HEK293 (cell line): ENCODE results near the gene NCK2.

ENCODE experiments used
- CTCF ChIA-PET: fragments of 350-600 bp; formaldehyde crosslinking; extraction: SDS; loops from one replicate; lab custom pipeline; 2021; ENCODE audit warnings: antibody characterized with exemption; lab: Yijun Ruan, JAX
- POLR2A ChIA-PET: fragments of 300-600 bp; formaldehyde crosslinking; extraction: SDS; loops from one replicate; lab custom pipeline; 2020; ENCODE audit warnings: antibody characterized with exemption, inconsistent platforms; lab: Yijun Ruan, JAX
- H3K27ac ChIP-seq: fragments of 200-500 bp; sonication (Bioruptor generic); 2 replicates; pipeline ENCODE4 v1.5.1; 2014; ENCODE audit warnings: low read depth, low read length, control low read depth, inconsistent platforms; ENCODE audit errors: extremely low read depth
- H3K36me3 ChIP-seq, 2 experiments: fragments of 200-500 bp in 1 of 2; sonication (Bioruptor generic) in 1 of 2; 1 replicate in 1 of 2; 2 replicates in 1 of 2; pipeline ENCODE4 v1.5.1; 2014 to 2017; ENCODE audit warnings: inconsistent platforms in 2 of 2, low read length in 2 of 2; ENCODE audit not compliant: control insufficient read depth in 2 of 2, insufficient read depth in 1 of 2
- H3K4me1 ChIP-seq: fragments of 200-500 bp; sonication (Bioruptor generic); 2 replicates; pipeline ENCODE4 v1.5.1; 2014; ENCODE audit warnings: mild to moderate bottlenecking, low read length, inconsistent platforms; ENCODE audit not compliant: control insufficient read depth, insufficient read depth
- H3K4me3 ChIP-seq: 2 replicates; pipeline ENCODE4 v1.5.1; 2011; ENCODE audit warnings: low read depth, mild to moderate bottlenecking, control low read depth, low read length, moderate library complexity
- H3K9me3 ChIP-seq: fragments of 200-500 bp; sonication (Bioruptor generic); 2 replicates; pipeline ENCODE4 v1.5.1; 2014; ENCODE audit warnings: low read depth, low read length, inconsistent platforms; ENCODE audit not compliant: control insufficient read depth, insufficient read depth
- BCL11A ChIP-seq: fragments of 450-650 bp; formaldehyde crosslinking; IDR thresholded peaks from 2 replicates; pipeline ENCODE4 v1.5.1; 2016; ENCODE audit warnings: low read depth, missing biosample characterization, missing genetic modification characterization
- GLIS2 ChIP-seq: fragments of 450-650 bp; formaldehyde crosslinking; IDR thresholded peaks from 2 replicates; pipeline ENCODE4 v1.5.1; 2016; ENCODE audit warnings: missing biosample characterization, missing genetic modification characterization
- KLF1 ChIP-seq: fragments of 450-650 bp; formaldehyde crosslinking; IDR thresholded peaks from 2 replicates; pipeline ENCODE4 v1.5.1; 2016; ENCODE audit warnings: missing biosample characterization, missing genetic modification characterization
- KLF17 ChIP-seq: fragments of 450-650 bp; formaldehyde crosslinking; IDR thresholded peaks from 2 replicates; pipeline ENCODE4 v1.5.1; 2016; ENCODE audit warnings: missing biosample characterization, missing genetic modification characterization
- KLF7 ChIP-seq: fragments of 450-650 bp; formaldehyde crosslinking; IDR thresholded peaks from 2 replicates; pipeline ENCODE4 v1.5.1; 2016; ENCODE audit warnings: missing biosample characterization, missing genetic modification characterization, borderline replicate concordance
- KLF8 ChIP-seq: fragments of 450-650 bp; formaldehyde crosslinking; IDR thresholded peaks from 2 replicates; pipeline ENCODE4 v1.5.1; 2016; ENCODE audit warnings: missing biosample characterization, missing genetic modification characterization
- PRDM4 ChIP-seq: fragments of 450-650 bp; formaldehyde crosslinking; IDR thresholded peaks from 2 replicates; pipeline ENCODE4 v1.5.1; 2017; ENCODE audit warnings: missing biosample characterization, missing genetic modification characterization
- TRIM28 ChIP-seq: IDR thresholded peaks from 2 replicates; pipeline ENCODE4 v1.6.1; 2011; ENCODE audit warnings: low read length, control low read depth, borderline replicate concordance
- ZNF112 ChIP-seq: fragments of 450-650 bp; formaldehyde crosslinking; IDR thresholded peaks from 2 replicates; pipeline ENCODE4 v1.5.0; 2017; ENCODE audit warnings: missing biosample characterization, missing genetic modification characterization
- ZNF16 ChIP-seq: fragments of 450-650 bp; formaldehyde crosslinking; IDR thresholded peaks from 2 replicates; pipeline ENCODE4 v1.5.1; 2016; ENCODE audit warnings: low read depth, missing biosample characterization, missing genetic modification characterization
- ZNF174 ChIP-seq: fragments of 450-650 bp; formaldehyde crosslinking; IDR thresholded peaks from 2 replicates; pipeline ENCODE4 v1.5.0; 2017; ENCODE audit warnings: missing biosample characterization, mild to moderate bottlenecking, missing genetic modification characterization
- ZNF184 ChIP-seq: fragments of 450-650 bp; IDR thresholded peaks from 2 replicates; pipeline ENCODE4 v1.5.1; 2018; ENCODE audit warnings: missing biosample characterization, mild to moderate bottlenecking, missing genetic modification characterization
- ZNF48 ChIP-seq: fragments of 450-650 bp; formaldehyde crosslinking; IDR thresholded peaks from 2 replicates; pipeline ENCODE4 v1.5.1; 2016; ENCODE audit warnings: missing biosample characterization, missing genetic modification characterization
- ZNF501 ChIP-seq: fragments of 450-650 bp; formaldehyde crosslinking; IDR thresholded peaks from 2 replicates; pipeline ENCODE4 v1.5.1; 2016; ENCODE audit warnings: missing biosample characterization, missing genetic modification characterization
- ZNF626 ChIP-seq: fragments of 450-650 bp; sonication (Bioruptor Pico); formaldehyde crosslinking; IDR thresholded peaks from 2 replicates; pipeline ENCODE4 v1.5.1; 2018; ENCODE audit warnings: missing biosample characterization, missing genetic modification characterization, inconsistent platforms
- ZNF658 ChIP-seq: fragments of 450-650 bp; formaldehyde crosslinking; IDR thresholded peaks from 2 replicates; pipeline ENCODE4; 2016; ENCODE audit warnings: missing biosample characterization, missing genetic modification characterization
- ZNF707 ChIP-seq: fragments of 450-650 bp; formaldehyde crosslinking; IDR thresholded peaks from 2 replicates; pipeline ENCODE4 v1.5.1; 2016; ENCODE audit warnings: missing biosample characterization, missing genetic modification characterization
- ZNF76 ChIP-seq: fragments of 450-650 bp; formaldehyde crosslinking; IDR thresholded peaks from 2 replicates; pipeline ENCODE4; 2016; ENCODE audit warnings: low read depth, missing biosample characterization, missing genetic modification characterization, borderline replicate concordance
- ZSCAN23 ChIP-seq: fragments of 450-650 bp; formaldehyde crosslinking; IDR thresholded peaks from 2 replicates; pipeline ENCODE4 v1.5.1; 2016; ENCODE audit warnings: missing biosample characterization, missing genetic modification characterization
- ZSCAN30 ChIP-seq: fragments of 450-650 bp; IDR thresholded peaks from 2 replicates; pipeline ENCODE4 v1.5.1; 2018; ENCODE audit warnings: missing biosample characterization, mild to moderate bottlenecking, missing genetic modification characterization, moderate library complexity
- ZSCAN4 ChIP-seq: fragments of 450-650 bp; formaldehyde crosslinking; IDR thresholded peaks from 2 replicates; pipeline ENCODE4 v1.5.1; 2017; ENCODE audit warnings: missing biosample characterization, missing genetic modification characterization
- ZXDB ChIP-seq: fragments of 450-650 bp; formaldehyde crosslinking; IDR thresholded peaks from 2 replicates; pipeline ENCODE4 v1.5.1; 2016; ENCODE audit warnings: missing biosample characterization, missing genetic modification characterization
- TF ChIP-seq, protein P1 (sequence below): fragments of 450-650 bp; formaldehyde crosslinking; IDR thresholded peaks from 2 replicates; pipeline ENCODE4 v1.5.1; 2016; ENCODE audit warnings: missing biosample characterization, missing genetic modification characterization
- TF ChIP-seq, protein P2 (sequence below): fragments of 450-650 bp; formaldehyde crosslinking; IDR thresholded peaks from 2 replicates; pipeline ENCODE4 v1.5.1; 2017; ENCODE audit warnings: missing biosample characterization, missing genetic modification characterization

Gene NCK2

DNA sequence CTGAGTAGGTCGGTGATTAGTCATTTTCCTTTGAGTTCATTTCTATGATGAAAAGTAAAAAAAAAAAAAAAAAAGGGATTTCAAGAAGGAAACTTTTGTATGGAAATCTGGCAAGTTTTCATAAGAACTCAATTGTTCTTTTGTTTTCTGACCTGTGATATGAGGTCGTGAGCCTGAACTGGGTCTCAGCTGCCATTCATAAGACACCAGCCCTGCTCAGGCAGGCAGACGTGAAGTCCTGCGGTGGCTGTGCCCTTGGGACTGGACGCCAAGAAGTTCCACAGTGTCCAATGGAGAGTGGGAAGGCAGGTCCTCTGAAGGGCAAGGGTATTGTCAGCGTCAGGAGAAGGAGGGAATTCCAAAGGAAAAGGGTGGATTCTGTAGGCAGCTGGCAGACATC, 183.9 kb downstream of the NCK2 start:
- POLR2A ChIA-PET = no interaction called here
- Histone ChIP-seq H3K4me3 (no peak overlapping the region), H3K27ac (no peak overlapping the region), H3K36me3 (no peaks in the 10 kb centered on the region), H3K4me1 (no peaks in the 10 kb centered on the region), H3K9me3 (no peaks in the 10 kb centered on the region)
- CTCF ChIA-PET = interaction anchor here (0.6 to 0.7 kb wide), 2 partner anchors 635 to 1006 kb away, joined by 3 to 4 read pairs; no protein-coding TSS in a partner anchor
- TF ChIP-seq PRDM4 = no peak
- TF ChIP-seq ZSCAN4 = no peak
- no peak for TF ChIP-seq TRIM28
- TF ChIP-seq KLF17 (tag by site-specific recombination) = no peak
- TF ChIP-seq ZNF112 (tag by site-specific recombination) = no peak
- no peak for TF ChIP-seq ZNF48
- TF ChIP-seq ZNF501 = no peak
- TF ChIP-seq ZNF174 (tag by site-specific recombination) = no peak
- TF ChIP-seq ZNF707 (tag by site-specific recombination) = no peak
- no peak for TF ChIP-seq GLIS2 (tag by site-specific recombination)
- no peak for TF ChIP-seq ZNF626
- TF ChIP-seq ZNF76 (tag by site-specific recombination) = no peak
- TF ChIP-seq KLF1 (tag by site-specific recombination) = no peak
- TF ChIP-seq ZNF184 (tag by site-specific recombination) = no peak

GRCh38 chr2:105929516-105929915, 184.8 kb downstream of the NCK2 start:
- H3K36me3 ChIP-seq = no peaks in the 10 kb centered on the region
- TF ChIP-seq, protein P1, sequence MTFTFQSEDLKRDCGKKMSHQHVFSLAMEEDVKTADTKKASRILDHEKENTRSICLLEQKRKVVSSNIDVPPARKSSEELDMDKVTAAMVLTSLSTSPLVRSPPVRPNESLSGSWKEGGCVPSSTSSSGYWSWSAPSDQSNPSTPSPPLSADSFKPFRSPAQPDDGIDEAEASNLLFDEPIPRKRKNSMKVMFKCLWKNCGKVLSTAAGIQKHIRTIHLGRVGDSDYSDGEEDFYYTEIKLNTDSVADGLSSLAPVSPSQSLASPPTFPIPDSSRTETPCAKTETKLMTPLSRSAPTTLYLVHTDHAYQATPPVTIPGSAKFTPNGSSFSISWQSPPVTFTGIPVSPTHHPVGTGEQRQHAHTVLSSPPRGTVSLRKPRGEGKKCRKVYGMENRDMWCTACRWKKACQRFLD (tag by site-specific recombination) = no peak
- TF ChIP-seq BCL11A (tag by site-specific recombination) (no peak), ZSCAN23 (tag by site-specific recombination) (no peak), ZNF707 (tag by site-specific recombination) (no peak), ZNF16 (tag by site-specific recombination) (no peak), KLF8 (tag by site-specific recombination) (no peak), ZNF174 (tag by site-specific recombination) (no peak), ZSCAN30 (tag by site-specific recombination) (no peak), KLF7 (tag by site-specific recombination) (no peak), ZXDB (tag by site-specific recombination) (no peak), ZNF658 (tag by site-specific recombination) (no peak), ZNF626 (no peak)
- TF ChIP-seq, protein P2, sequence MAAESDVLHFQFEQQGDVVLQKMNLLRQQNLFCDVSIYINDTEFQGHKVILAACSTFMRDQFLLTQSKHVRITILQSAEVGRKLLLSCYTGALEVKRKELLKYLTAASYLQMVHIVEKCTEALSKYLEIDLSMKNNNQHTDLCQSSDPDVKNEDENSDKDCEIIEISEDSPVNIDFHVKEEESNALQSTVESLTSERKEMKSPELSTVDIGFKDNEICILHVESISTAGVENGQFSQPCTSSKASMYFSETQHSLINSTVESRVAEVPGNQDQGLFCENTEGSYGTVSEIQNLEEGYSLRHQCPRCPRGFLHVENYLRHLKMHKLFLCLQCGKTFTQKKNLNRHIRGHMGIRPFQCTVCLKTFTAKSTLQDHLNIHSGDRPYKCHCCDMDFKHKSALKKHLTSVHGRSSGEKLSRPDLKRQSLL (tag by site-specific recombination) = no peak
- CTCF ChIA-PET = interaction anchor here (0.6 kb wide), 1 partner anchor 636 kb away, joined by 3 read pairs; no protein-coding TSS in a partner anchor
- no peak overlapping the region for H3K4me3 ChIP-seq
- H3K27ac ChIP-seq = no peak overlapping the region
- POLR2A ChIA-PET = no interaction called here
- no peaks in the 10 kb centered on the region for H3K4me1 ChIP-seq
- no peaks in the 10 kb centered on the region for H3K9me3 ChIP-seq
